ENCODE measurements around the gene RREB1. TPM values are rescaled to one million over a fixed set of nuclear protein-coding genes. Genes with fewer than 3 reads are reported as not detected.

The RREB1 gene
- total RNA-seq, 1 donor from 2014 or later, result 57.2 TPM

- intact Hi-C loops (cut with DNase I), result no loop called here
- peaks cover 0 to 82% of the 10 kb centered on the region in 2 donors for H3K36me3 ChIP-seq
- no peak for TF ChIP-seq POLR2A (IDR thresholded peaks at IDR 0.05)
- TF ChIP-seq, protein P1, sequence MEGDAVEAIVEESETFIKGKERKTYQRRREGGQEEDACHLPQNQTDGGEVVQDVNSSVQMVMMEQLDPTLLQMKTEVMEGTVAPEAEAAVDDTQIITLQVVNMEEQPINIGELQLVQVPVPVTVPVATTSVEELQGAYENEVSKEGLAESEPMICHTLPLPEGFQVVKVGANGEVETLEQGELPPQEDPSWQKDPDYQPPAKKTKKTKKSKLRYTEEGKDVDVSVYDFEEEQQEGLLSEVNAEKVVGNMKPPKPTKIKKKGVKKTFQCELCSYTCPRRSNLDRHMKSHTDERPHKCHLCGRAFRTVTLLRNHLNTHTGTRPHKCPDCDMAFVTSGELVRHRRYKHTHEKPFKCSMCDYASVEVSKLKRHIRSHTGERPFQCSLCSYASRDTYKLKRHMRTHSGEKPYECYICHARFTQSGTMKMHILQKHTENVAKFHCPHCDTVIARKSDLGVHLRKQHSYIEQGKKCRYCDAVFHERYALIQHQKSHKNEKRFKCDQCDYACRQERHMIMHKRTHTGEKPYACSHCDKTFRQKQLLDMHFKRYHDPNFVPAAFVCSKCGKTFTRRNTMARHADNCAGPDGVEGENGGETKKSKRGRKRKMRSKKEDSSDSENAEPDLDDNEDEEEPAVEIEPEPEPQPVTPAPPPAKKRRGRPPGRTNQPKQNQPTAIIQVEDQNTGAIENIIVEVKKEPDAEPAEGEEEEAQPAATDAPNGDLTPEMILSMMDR (IDR thresholded peaks at IDR 0.05), result no peak
- no peak for TF ChIP-seq POLR2AphosphoS5 (IDR thresholded peaks at IDR 0.05; ENCODE audit: insufficient read depth in 1 of 2, low read depth in 1 of 2)
Observed at GRCh38 chr6:7298113-7298512, 190.4 kb downstream of the RREB1 start.

DNA sequence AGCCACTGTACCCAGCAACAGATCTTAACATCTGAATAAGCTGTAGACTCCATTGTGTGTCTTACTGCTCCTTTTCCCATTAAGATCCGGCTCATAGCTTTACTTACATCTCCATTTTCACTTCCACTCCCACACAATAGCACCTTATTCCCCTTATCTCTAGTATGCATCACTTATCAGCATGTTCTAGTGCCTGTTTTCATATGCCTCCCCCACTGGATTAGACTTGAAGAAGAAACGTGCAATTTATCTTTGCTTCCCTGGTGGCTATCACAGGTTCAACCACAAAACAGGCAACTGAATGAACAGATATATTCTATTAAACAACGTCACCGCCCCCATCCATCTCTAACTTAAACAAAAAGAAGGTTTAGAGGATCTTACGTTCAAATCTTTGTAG lies 193.2 kb downstream of the RREB1 start:
- H3K27ac ChIP-seq, result no peak overlapping the region
- peaks cover 7% of the 10 kb centered on the region for H3K4me1 ChIP-seq
- H3K9me3 ChIP-seq, result no peaks in the 10 kb centered on the region
- DNase-seq (ENCODE audit: extremely low spot score in 2 of 2), result no peak
- TF ChIP-seq, protein P1 (IDR thresholded peaks at IDR 0.05), result no peak
- TF ChIP-seq POLR2AphosphoS5 (IDR thresholded peaks at IDR 0.05; ENCODE audit: insufficient read depth in 1 of 2, low read depth in 1 of 2), result no peak
- no peak for TF ChIP-seq POLR2A (IDR thresholded peaks at IDR 0.05)
- intact Hi-C loops (cut with DNase I), result no loop called here
- no peaks in the 10 kb centered on the region for H3K27me3 ChIP-seq
- H3K36me3 ChIP-seq, result peaks cover 0 to 84% of the 10 kb centered on the region in 2 donors
- H3K4me3 ChIP-seq, result no peak overlapping the region

More at GRCh38 chr6:7298113-7298512, 190.4 kb downstream of the RREB1 start:
- Histone ChIP-seq H3K4me3 (no peak overlapping the region), H3K4me1 (no peaks in the 10 kb centered on the region), H3K27me3 (no peaks in the 10 kb centered on the region), H3K9me3 (no peaks in the 10 kb centered on the region), H3K27ac (no peak overlapping the region)
- DNase-seq (ENCODE audit: extremely low spot score in 2 of 2), result no peak

Small RNAs within 50 kb of the gene (small RNA-seq; reads per million reads assigned to genes)
- gene RF00019, result not detected

Other genes with a start within 250 kb of the RREB1 start
- gene SSR1, start 205.2 kb downstream of the RREB1 start, total RNA-seq, result 48.1 TPM

All from vagina (tissue), 2 donors.